Stimulated activated CD8-positive, alpha-beta memory T cell treated with anti-CD3 and anti-CD28 coated beads, Interleukin-15, amount 100 ng/mL, for 4 hours (primary cell): Measurements from ENCODE around the gene DOCK10.

ENCODE experiments used
- DNase-seq, 2 donors: peaks; one replicate each; pipeline ENCODE4 v3.0.0-alpha.2; 2020; ENCODE audit warnings: low read depth in 2 of 2

DOCK10 gene

GRCh38 chr2:225041207-225041850, 939 bp downstream of the DOCK10 start:
- peak; percentile 55 to 62 for DNase-seq

- no peak for DNase-seq
These were observed 1.4 kb downstream of the DOCK10 start for GRCh38 chr2:225040856-225041206.

GRCh38 chr2:225040142-225040541, 2.1 kb downstream of the DOCK10 start:
- no peak for DNase-seq

- DNase-seq: no peak
These were observed 4.1 kb downstream of the DOCK10 start for GRCh38 chr2:225038231-225038523.

GRCh38 chr2:225037415-225038230, 4.6 kb downstream of the DOCK10 start:
- DNase-seq: no peak

- DNase-seq: no peak
These were observed 5.8 kb downstream of the DOCK10 start for GRCh38 chr2:225036431-225036830.

GRCh38 chr2:225033440-225034318, 8.6 kb downstream of the DOCK10 start:
- no peak for DNase-seq

GRCh38 chr2:225032246-225032645, 10.0 kb downstream of the DOCK10 start:
- no peak for DNase-seq

- DNase-seq: no peak
These were observed 10.7 kb downstream of the DOCK10 start for GRCh38 chr2:225031599-225031998.

- no peak for DNase-seq
These were observed 11.4 kb downstream of the DOCK10 start for GRCh38 chr2:225030893-225031292.

GRCh38 chr2:225030203-225030602, 12.1 kb downstream of the DOCK10 start:
- no peak for DNase-seq

GRCh38 chr2:225028572-225028971, 13.7 kb downstream of the DOCK10 start:
- no peak for DNase-seq

- no peak for DNase-seq
These were observed 15.1 kb downstream of the DOCK10 start for GRCh38 chr2:225027061-225027762.

GRCh38 chr2:225025917-225026571, 16.2 kb downstream of the DOCK10 start:
- no peak for DNase-seq

- no peak for DNase-seq
These were observed 20.1 kb downstream of the DOCK10 start for GRCh38 chr2:225022188-225022587.

GRCh38 chr2:225020168-225020849, 22.0 kb downstream of the DOCK10 start:
- DNase-seq: no peak

GRCh38 chr2:225019105-225019504, 23.2 kb downstream of the DOCK10 start:
- no peak for DNase-seq

- no peak for DNase-seq
These were observed 24.6 kb downstream of the DOCK10 start for GRCh38 chr2:225017713-225018112.

- no peak for DNase-seq
These were observed 25.1 kb downstream of the DOCK10 start for GRCh38 chr2:225017098-225017685.
